HepG2 (cell line): ENCODE measurements around the gene NIPAL4.

Source experiments
- BCL6 ChIP-seq: IDR thresholded peaks from 2 replicates; pipeline ENCODE4 v1.6.1; 2016; ENCODE audit warnings: missing genetic modification reagents, missing compliant biosample characterization
- EP300 ChIP-seq, 3 experiments: sonication (generic) in 1 of 3; formaldehyde crosslinking in 1 of 3; IDR thresholded peaks; 2 replicates each; pipeline versions ENCODE4 v1.5.1 to v1.6.1; 2011 to 2020; ENCODE audit warnings: low read depth in 2 of 3, low read length in 2 of 3, borderline replicate concordance in 1 of 3, improper control_type of control experiment in 1 of 3, mild to moderate bottlenecking in 1 of 3, missing genetic modification reagents in 1 of 3, moderate library complexity in 1 of 3
- HOXA7 ChIP-seq: sonication (generic); formaldehyde crosslinking; IDR thresholded peaks from 2 replicates; pipeline ENCODE4 v1.8.1; 2022; ENCODE audit warnings: mild to moderate bottlenecking, missing genetic modification reagents, moderate library complexity
- MYC ChIP-seq: sonication (generic); formaldehyde crosslinking; IDR thresholded peaks from 2 replicates; pipeline ENCODE4 v1.9.0; 2021; ENCODE audit warnings: missing genetic modification reagents, borderline replicate concordance
- POLR2AphosphoS2 ChIP-seq: IDR thresholded peaks from 2 replicates; pipeline ENCODE4 v1.6.1; 2011; ENCODE audit warnings: low read depth, low read length, improper control_type of control experiment
- POLR2AphosphoS5 ChIP-seq: IDR thresholded peaks from 2 replicates; pipeline ENCODE4 v1.6.1; 2012; ENCODE audit warnings: low read depth, low read length
- RELA ChIP-seq: sonication (generic); formaldehyde crosslinking; IDR thresholded peaks from 2 replicates; pipeline ENCODE4 v1.4.0; 2020; ENCODE audit warnings: missing genetic modification reagents
- SMARCC2 ChIP-seq: fragments of 450-650 bp; IDR thresholded peaks from 2 replicates; pipeline ENCODE4 v1.6.1; 2017; ENCODE audit warnings: antibody characterized with exemption, mild to moderate bottlenecking
- SYNCRIP ChIP-seq: fragments of 200-400 bp; formaldehyde crosslinking; IDR thresholded peaks from 2 replicates; pipeline ENCODE4 v1.6.1; 2018; ENCODE audit warnings: mild to moderate bottlenecking, low read depth, low read length; ENCODE audit not compliant: insufficient read depth
- ZNF816 ChIP-seq: sonication (generic); formaldehyde crosslinking; IDR thresholded peaks from 2 replicates; pipeline ENCODE4 v1.8.0; 2022; ENCODE audit warnings: missing genetic modification reagents, mild to moderate bottlenecking, borderline replicate concordance
- TF ChIP-seq, protein P1 (sequence below): sonication (generic); formaldehyde crosslinking; IDR thresholded peaks from 2 replicates; pipeline ENCODE4 v1.5.0; 2020; ENCODE audit warnings: mild to moderate bottlenecking, missing genetic modification reagents, moderate library complexity

DNA sequence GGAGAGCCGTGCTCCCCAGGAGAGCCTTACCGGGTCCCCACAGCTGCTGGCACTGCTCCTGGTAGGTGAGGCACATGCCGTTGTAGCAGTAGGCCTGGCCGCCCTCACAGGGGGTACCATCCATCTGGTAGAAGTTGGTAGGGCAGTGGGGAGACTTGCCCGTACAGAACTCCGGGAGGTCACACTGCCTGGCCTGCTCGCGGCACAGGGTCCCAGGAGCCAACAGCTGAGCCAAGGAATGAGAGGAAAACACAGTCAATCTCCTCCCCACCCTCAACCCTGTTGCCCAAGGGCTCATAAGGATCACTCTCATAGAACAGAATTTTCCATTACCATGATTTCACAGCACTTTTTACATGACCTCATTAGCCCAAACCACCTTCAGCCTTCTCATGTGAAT lies 36.9 kb downstream of the NIPAL4 start:
- no peak for TF ChIP-seq HOXA7
- TF ChIP-seq SMARCC2: no peak
- TF ChIP-seq POLR2AphosphoS5: no peak
- TF ChIP-seq BCL6: no peak
- no peak for TF ChIP-seq POLR2AphosphoS2
- TF ChIP-seq, protein P1, sequence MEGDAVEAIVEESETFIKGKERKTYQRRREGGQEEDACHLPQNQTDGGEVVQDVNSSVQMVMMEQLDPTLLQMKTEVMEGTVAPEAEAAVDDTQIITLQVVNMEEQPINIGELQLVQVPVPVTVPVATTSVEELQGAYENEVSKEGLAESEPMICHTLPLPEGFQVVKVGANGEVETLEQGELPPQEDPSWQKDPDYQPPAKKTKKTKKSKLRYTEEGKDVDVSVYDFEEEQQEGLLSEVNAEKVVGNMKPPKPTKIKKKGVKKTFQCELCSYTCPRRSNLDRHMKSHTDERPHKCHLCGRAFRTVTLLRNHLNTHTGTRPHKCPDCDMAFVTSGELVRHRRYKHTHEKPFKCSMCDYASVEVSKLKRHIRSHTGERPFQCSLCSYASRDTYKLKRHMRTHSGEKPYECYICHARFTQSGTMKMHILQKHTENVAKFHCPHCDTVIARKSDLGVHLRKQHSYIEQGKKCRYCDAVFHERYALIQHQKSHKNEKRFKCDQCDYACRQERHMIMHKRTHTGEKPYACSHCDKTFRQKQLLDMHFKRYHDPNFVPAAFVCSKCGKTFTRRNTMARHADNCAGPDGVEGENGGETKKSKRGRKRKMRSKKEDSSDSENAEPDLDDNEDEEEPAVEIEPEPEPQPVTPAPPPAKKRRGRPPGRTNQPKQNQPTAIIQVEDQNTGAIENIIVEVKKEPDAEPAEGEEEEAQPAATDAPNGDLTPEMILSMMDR (CRISPR knock-in tag): no peak
- TF ChIP-seq EP300 (IDR thresholded peaks at IDR 0.05; ENCODE audit: low read depth in 2 of 2, low read length in 2 of 2): no peak
- TF ChIP-seq EP300 (CRISPR knock-in tag; IDR thresholded peaks at IDR 0.05; ENCODE audit: borderline replicate concordance): no peak
- TF ChIP-seq MYC: no peak
- TF ChIP-seq ZNF816 (CRISPR knock-in tag): no peak
- TF ChIP-seq SYNCRIP: no peak
- TF ChIP-seq RELA (CRISPR knock-in tag): no peak
